HepG2 (cell line): ENCODE data around the gene FUCA1. TPM values are rescaled to one million over a fixed set of nuclear protein-coding genes. Genes with fewer than 3 reads are reported as not detected.

Experiments used
- AKAP8 ChIP-seq: sonication (generic); formaldehyde crosslinking; IDR thresholded peaks from 2 replicates; pipeline ENCODE4 v1.5.1; 2020; ENCODE audit warnings: mild to moderate bottlenecking, missing genetic modification reagents
- JUNB ChIP-seq: sonication (generic); formaldehyde crosslinking; IDR thresholded peaks from 2 replicates; pipeline ENCODE4 v1.8.0; 2022; ENCODE audit warnings: missing genetic modification reagents, mild to moderate bottlenecking, borderline replicate concordance
- KLF16 ChIP-seq, 2 experiments: sonication (generic) in 1 of 2; formaldehyde crosslinking in 1 of 2; IDR thresholded peaks; 2 replicates each; pipeline versions ENCODE4 v1.6.1 to v1.8.0; 2016 to 2023; ENCODE audit warnings: missing genetic modification reagents in 2 of 2, missing compliant biosample characterization in 1 of 2
- KMT2B ChIP-seq: IDR thresholded peaks from 2 replicates; pipeline ENCODE4 v1.6.1; 2016; ENCODE audit warnings: missing genetic modification reagents, missing compliant biosample characterization
- NFIC ChIP-seq: IDR thresholded peaks from 2 replicates; pipeline ENCODE4 v1.6.1; 2012; ENCODE audit warnings: mild to moderate bottlenecking, low read length, inconsistent platforms
- RAD21 ChIP-seq: fragments of 450-650 bp; formaldehyde crosslinking; IDR thresholded peaks from 2 replicates; pipeline ENCODE4 v1.5.0; 2020; ENCODE audit warnings: mild to moderate bottlenecking
- RBAK ChIP-seq: sonication (generic); formaldehyde crosslinking; IDR thresholded peaks from 2 replicates; pipeline ENCODE4 v1.5.1; 2020; ENCODE audit warnings: mild to moderate bottlenecking, missing genetic modification reagents
- RBM39 ChIP-seq: fragments of 200-400 bp; formaldehyde crosslinking; IDR thresholded peaks from one replicate; pipeline ENCODE4 v1.6.1; 2018; ENCODE audit warnings: antibody characterized with exemption, mild to moderate bottlenecking, low read depth, low read length; ENCODE audit not compliant: poor library complexity, severe bottlenecking
- RFXANK ChIP-seq: IDR thresholded peaks from 2 replicates; pipeline ENCODE4 v1.6.1; 2016
- SMAD9 ChIP-seq: sonication (generic); formaldehyde crosslinking; IDR thresholded peaks from 2 replicates; pipeline ENCODE4 v1.5.1; 2020; ENCODE audit warnings: mild to moderate bottlenecking, missing genetic modification reagents
- SNAPC2 ChIP-seq: sonication (generic); formaldehyde crosslinking; IDR thresholded peaks from 2 replicates; pipeline ENCODE4 v1.8.1; 2022; ENCODE audit warnings: mild to moderate bottlenecking, missing genetic modification reagents
- SRSF9 ChIP-seq: fragments of 200-400 bp; formaldehyde crosslinking; IDR thresholded peaks from 2 replicates; pipeline ENCODE4 v1.6.1; 2018; ENCODE audit warnings: borderline replicate concordance, mild to moderate bottlenecking, low read depth, low read length; ENCODE audit not compliant: insufficient read depth, poor library complexity, severe bottlenecking
- TMF1 ChIP-seq: sonication (generic); formaldehyde crosslinking; IDR thresholded peaks from 2 replicates; pipeline ENCODE4 v1.8.1; 2022; ENCODE audit warnings: low read depth, missing genetic modification reagents
- ZNF30 ChIP-seq: sonication (generic); formaldehyde crosslinking; IDR thresholded peaks from 2 replicates; pipeline ENCODE4 v1.5.0; 2020; ENCODE audit warnings: mild to moderate bottlenecking, missing genetic modification reagents
- ZNF337 ChIP-seq: sonication (generic); formaldehyde crosslinking; IDR thresholded peaks from 2 replicates; pipeline ENCODE4 v1.5.1; 2020; ENCODE audit warnings: missing genetic modification reagents, low read depth, mild to moderate bottlenecking, borderline replicate concordance
- ZNF383 ChIP-seq: sonication (generic); formaldehyde crosslinking; IDR thresholded peaks from 2 replicates; pipeline ENCODE4 v1.4.0; 2020; ENCODE audit warnings: missing genetic modification reagents, mild to moderate bottlenecking, borderline replicate concordance
- ZNF530 ChIP-seq: sonication (generic); formaldehyde crosslinking; IDR thresholded peaks from 2 replicates; pipeline ENCODE4 v1.5.0; 2020; ENCODE audit warnings: low read depth, mild to moderate bottlenecking, missing genetic modification reagents
- polyA plus RNA-seq, 8 experiments: library from polyadenylated mRNA; depleted of rRNA in 3 of 8; stranded (reverse) in 7 of 8; unstranded in 1 of 8; fragments of >200 nt; fragmentation: Illumina TruSeq in 4 of 8; extraction: Trizol in 4 of 8; gene quantifications; 2 replicates each; pipeline versions ENCODE4 v1.2.1 to v1.2.3, GENCODE V29; 2011 to 2016; ENCODE audit warnings: low read depth in 4 of 8, missing spikeins in 1 of 8, mixed read lengths in 1 of 8; ENCODE audit not compliant: insufficient read depth in 1 of 8
- total RNA-seq, 5 experiments: library from RNA; depleted of rRNA; stranded (reverse); fragments of >200 nt; fragmentation: Illumina TruSeq; extraction: Trizol; gene quantifications; 2 replicates each; pipeline ENCODE4 v1.2.3, GENCODE V29; 2016; ENCODE audit warnings: low read depth in 1 of 5
- TF ChIP-seq, protein P1 (sequence below): IDR thresholded peaks from 2 replicates; pipeline ENCODE4 v1.6.1; 2012; ENCODE audit warnings: inconsistent platforms
- TF ChIP-seq, protein P2 (sequence below): sonication (generic); formaldehyde crosslinking; IDR thresholded peaks from 2 replicates; pipeline ENCODE4 v1.5.0; 2020; ENCODE audit warnings: mild to moderate bottlenecking, missing genetic modification reagents
- TF ChIP-seq, protein P3 (sequence below): IDR thresholded peaks from 2 replicates; pipeline ENCODE4 v1.6.1; 2016; ENCODE audit warnings: low read depth, borderline replicate concordance
- TF ChIP-seq, protein P4 (sequence below): sonication (generic); IDR thresholded peaks from 2 replicates; pipeline ENCODE4 v1.6.1; 2016; ENCODE audit warnings: low read depth, borderline replicate concordance
- TF ChIP-seq, protein P5 (sequence below): sonication (generic); formaldehyde crosslinking; IDR thresholded peaks from 2 replicates; pipeline ENCODE4 v1.5.1; 2020; ENCODE audit warnings: missing genetic modification reagents, mild to moderate bottlenecking, borderline replicate concordance
- TF ChIP-seq, protein P6 (sequence below): sonication (generic); formaldehyde crosslinking; IDR thresholded peaks from 2 replicates; pipeline ENCODE4 v1.5.1; 2020; ENCODE audit warnings: mild to moderate bottlenecking, missing genetic modification reagents, borderline replicate concordance

The FUCA1 gene
- total and polyA plus RNA-seq, 2 of the 13 experiments (the other 11 are each of a cell fraction or from before 2014, with no cell fraction given), result 32.7 to 33.6 TPM

DNA sequence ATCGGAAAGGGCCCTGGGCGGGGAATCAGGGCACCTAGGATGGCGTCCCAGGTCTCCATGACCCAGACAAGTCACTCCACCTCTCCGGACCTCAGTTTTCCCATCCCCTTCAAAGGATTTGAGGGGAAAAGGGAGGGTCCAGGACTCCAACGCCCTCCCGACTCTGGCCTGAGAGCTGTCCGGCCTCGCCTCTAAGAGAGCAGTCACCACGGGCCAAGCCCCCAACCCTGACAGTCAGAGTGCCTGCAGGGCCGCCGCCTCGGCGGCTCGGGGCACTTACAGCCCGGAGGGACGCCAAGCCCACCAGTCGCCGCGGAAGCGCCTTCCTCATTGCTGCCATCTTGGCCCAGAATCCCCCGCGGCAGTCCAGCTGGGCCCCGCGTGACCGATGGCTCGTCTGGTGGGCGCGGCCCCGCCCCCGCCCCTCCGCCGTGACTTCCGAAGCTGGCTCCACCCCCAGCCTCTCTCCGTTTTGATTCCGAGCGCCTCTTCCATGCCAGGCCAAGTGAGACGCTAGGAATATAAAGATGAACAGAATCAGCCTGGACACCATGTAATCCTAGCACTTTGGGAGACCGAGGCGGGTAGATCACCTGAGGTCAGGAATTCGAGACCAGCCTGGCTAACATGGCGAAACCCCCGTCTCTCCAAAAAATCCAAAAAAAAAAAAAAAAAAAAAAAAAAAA lies 42.9 kb downstream of the FUCA1 start, which contains the start of gene HMGCL (continued):
- TF ChIP-seq, protein P1, sequence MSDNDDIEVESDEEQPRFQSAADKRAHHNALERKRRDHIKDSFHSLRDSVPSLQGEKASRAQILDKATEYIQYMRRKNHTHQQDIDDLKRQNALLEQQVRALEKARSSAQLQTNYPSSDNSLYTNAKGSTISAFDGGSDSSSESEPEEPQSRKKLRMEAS, result peak; percentile 61
- TF ChIP-seq, protein P2, sequence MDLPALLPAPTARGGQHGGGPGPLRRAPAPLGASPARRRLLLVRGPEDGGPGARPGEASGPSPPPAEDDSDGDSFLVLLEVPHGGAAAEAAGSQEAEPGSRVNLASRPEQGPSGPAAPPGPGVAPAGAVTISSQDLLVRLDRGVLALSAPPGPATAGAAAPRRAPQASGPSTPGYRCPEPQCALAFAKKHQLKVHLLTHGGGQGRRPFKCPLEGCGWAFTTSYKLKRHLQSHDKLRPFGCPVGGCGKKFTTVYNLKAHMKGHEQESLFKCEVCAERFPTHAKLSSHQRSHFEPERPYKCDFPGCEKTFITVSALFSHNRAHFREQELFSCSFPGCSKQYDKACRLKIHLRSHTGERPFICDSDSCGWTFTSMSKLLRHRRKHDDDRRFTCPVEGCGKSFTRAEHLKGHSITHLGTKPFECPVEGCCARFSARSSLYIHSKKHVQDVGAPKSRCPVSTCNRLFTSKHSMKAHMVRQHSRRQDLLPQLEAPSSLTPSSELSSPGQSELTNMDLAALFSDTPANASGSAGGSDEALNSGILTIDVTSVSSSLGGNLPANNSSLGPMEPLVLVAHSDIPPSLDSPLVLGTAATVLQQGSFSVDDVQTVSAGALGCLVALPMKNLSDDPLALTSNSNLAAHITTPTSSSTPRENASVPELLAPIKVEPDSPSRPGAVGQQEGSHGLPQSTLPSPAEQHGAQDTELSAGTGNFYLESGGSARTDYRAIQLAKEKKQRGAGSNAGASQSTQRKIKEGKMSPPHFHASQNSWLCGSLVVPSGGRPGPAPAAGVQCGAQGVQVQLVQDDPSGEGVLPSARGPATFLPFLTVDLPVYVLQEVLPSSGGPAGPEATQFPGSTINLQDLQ, result no peak
- TF ChIP-seq KMT2B (CRISPR knock-in tag) (peak; percentile 74; the same call in 1 of the 2 replicates), JUNB (CRISPR knock-in tag) (no peak), RBM39 (peak; percentile 80), ZNF30 (CRISPR knock-in tag) (0 out of 2 replicates have a peak, but pooled peaks have one; percentile 20), NFIC (no peak; the same call in 1 of the 2 replicates), SNAPC2 (CRISPR knock-in tag) (peak; percentile 75; the same call in 1 of the 2 replicates), SRSF9 (no peak), AKAP8 (CRISPR knock-in tag) (no peak), KLF16 (CRISPR knock-in tag; IDR thresholded peaks at IDR 0.05) (peak in 1 of 2 experiments; percentile 73; a peak in 2 of 4 replicates), SMAD9 (CRISPR knock-in tag) (0 out of 2 replicates have a peak, but pooled peaks have one; percentile 26), RFXANK (CRISPR knock-in tag) (no peak), ZNF530 (no peak), TMF1 (CRISPR knock-in tag) (no peak), ZNF337 (0 out of 2 replicates have a peak, but pooled peaks have one; percentile 68), RBAK (CRISPR knock-in tag) (no peak), RAD21 (CRISPR knock-in tag) (no peak), ZNF383 (CRISPR knock-in tag) (no peak)
- TF ChIP-seq, protein P3, sequence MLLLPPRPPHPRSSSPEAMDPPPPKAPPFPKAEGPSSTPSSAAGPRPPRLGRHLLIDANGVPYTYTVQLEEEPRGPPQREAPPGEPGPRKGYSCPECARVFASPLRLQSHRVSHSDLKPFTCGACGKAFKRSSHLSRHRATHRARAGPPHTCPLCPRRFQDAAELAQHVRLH, result no peak
- TF ChIP-seq, protein P4, sequence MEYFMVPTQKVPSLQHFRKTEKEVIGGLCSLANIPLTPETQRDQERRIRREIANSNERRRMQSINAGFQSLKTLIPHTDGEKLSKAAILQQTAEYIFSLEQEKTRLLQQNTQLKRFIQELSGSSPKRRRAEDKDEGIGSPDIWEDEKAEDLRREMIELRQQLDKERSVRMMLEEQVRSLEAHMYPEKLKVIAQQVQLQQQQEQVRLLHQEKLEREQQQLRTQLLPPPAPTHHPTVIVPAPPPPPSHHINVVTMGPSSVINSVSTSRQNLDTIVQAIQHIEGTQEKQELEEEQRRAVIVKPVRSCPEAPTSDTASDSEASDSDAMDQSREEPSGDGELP, result peak; percentile 99
- TF ChIP-seq, protein P5, sequence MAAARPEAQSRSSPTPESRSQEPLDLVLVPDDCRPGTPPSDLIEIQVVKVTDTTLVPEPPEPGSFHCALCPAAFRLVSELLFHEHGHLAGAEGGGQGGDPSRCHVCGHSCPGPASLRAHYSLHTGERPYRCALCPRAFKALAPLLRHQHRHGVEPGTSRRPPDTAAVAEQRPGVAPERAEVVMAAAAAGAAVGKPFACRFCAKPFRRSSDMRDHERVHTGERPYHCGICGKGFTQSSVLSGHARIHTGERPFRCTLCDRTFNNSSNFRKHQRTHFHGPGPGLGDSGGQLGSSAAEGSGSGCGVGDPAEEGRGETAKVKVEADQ (CRISPR knock-in tag), result peak; percentile 72; the same call in 1 of the 2 replicates
- TF ChIP-seq, protein P6, sequence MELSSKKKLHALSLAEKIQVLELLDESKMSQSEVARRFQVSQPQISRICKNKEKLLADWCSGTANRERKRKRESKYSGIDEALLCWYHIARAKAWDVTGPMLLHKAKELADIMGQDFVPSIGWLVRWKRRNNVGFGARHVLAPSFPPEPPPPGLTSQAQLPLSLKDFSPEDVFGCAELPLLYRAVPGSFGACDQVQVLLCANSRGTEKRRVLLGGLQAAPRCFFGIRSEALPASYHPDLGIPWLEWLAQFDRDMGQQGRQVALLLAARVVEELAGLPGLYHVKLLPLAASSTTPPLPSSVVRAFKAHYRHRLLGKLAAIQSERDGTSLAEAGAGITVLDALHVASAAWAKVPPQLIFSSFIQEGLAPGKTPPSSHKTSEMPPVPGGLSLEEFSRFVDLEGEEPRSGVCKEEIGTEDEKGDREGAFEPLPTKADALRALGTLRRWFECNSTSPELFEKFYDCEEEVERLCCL (CRISPR knock-in tag), result no peak
